ENCODE measurements around the gene DNAL4. TPM values are rescaled to one million over a fixed set of nuclear protein-coding genes. Genes with fewer than 3 reads are reported as not detected.

The DNAL4 gene
- polyA plus RNA-seq, 1 donor (not counting 4 experiments of a cell fraction or from before 2014, with no cell fraction given) = 11.4 TPM

DNA sequence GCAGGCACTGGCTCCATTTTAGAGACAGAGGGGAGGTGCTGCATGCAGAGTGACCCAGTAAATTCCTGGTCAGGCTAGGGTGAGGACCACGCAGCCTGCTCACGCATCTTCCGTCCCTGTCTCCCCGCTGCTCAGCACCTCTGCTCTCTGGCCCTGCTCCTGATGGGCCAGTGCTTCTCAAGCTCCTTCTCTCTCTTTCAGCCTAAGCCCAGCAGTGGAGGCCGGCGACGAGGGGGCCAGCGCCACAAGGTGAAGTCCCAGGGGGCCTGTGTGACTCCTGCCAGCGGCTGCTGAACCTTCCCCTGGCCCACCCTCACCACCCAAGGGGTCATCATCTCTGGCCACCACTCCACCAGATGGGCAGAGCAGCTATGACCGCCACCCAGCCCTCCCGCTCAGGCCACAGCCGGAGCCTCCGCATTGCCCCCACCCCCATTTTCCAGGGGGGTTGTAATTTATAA is 63.5 kb downstream of the DNAL4 start:
- H3K4me2 ChIP-seq (ENCODE audit: control insufficient read depth, extremely low read depth, insufficient read depth, low read depth, low read length) = no peak overlapping the region
- no peak overlapping the region for H3K27ac ChIP-seq (ENCODE audit: control insufficient read depth, insufficient read depth, low read length)
- H3K9ac ChIP-seq (ENCODE audit: control insufficient read depth, extremely low read depth, insufficient read depth, low read length) = no peak overlapping the region
- peaks cover 5% of the 10 kb centered on the region for H3K4me1 ChIP-seq (ENCODE audit: control insufficient read depth, extremely low read depth, insufficient read depth, low read length)
- no peaks in the 10 kb centered on the region for H3K9me3 ChIP-seq (ENCODE audit: control insufficient read depth, low read depth, low read length)
- H3K27me3 ChIP-seq (ENCODE audit: control insufficient read depth, extremely low read depth, insufficient read depth, low read length) = no peaks in the 10 kb centered on the region
- FAIRE-seq (no peak), DNase-seq (ENCODE audit: low read depth, low spot score) (no peak)
- peaks cover 48 to 56% of the 10 kb centered on the region in 2 experiments for H3K36me3 ChIP-seq (ENCODE audit: control insufficient read depth in 2 of 2, extremely low read depth in 1 of 2, insufficient read depth in 2 of 2, low read length in 2 of 2)
- peaks cover 2% of the 10 kb centered on the region for H4K20me1 ChIP-seq (ENCODE audit: control insufficient read depth, extremely low read depth, insufficient read depth, low read length)
- no peaks in the 10 kb centered on the region for H3K79me2 ChIP-seq (ENCODE audit: control insufficient read depth, insufficient read depth, low read length)
- no peak overlapping the region for H2AFZ ChIP-seq (ENCODE audit: control insufficient read depth, low read length)
- H3K9me1 ChIP-seq (ENCODE audit: control insufficient read depth, extremely low read depth, insufficient read depth, low read length) = no peaks in the 10 kb centered on the region
- no peak overlapping the region for H3K4me3 ChIP-seq (ENCODE audit: control insufficient read depth in 2 of 3, extremely low read depth in 1 of 3, insufficient read depth in 2 of 3, low read depth in 1 of 3, low read length in 3 of 3)
- dilution Hi-C loops (cut with MboI; ENCODE audit: extremely low pct_ligation_motif_present, low sequenced_read_pairs) = no loop called here
- TF ChIP-seq EZH2 (IDR thresholded peaks at IDR 0.05; ENCODE audit: low read length) = no peak
- TF ChIP-seq, protein P1, sequence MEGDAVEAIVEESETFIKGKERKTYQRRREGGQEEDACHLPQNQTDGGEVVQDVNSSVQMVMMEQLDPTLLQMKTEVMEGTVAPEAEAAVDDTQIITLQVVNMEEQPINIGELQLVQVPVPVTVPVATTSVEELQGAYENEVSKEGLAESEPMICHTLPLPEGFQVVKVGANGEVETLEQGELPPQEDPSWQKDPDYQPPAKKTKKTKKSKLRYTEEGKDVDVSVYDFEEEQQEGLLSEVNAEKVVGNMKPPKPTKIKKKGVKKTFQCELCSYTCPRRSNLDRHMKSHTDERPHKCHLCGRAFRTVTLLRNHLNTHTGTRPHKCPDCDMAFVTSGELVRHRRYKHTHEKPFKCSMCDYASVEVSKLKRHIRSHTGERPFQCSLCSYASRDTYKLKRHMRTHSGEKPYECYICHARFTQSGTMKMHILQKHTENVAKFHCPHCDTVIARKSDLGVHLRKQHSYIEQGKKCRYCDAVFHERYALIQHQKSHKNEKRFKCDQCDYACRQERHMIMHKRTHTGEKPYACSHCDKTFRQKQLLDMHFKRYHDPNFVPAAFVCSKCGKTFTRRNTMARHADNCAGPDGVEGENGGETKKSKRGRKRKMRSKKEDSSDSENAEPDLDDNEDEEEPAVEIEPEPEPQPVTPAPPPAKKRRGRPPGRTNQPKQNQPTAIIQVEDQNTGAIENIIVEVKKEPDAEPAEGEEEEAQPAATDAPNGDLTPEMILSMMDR (optimal IDR thresholded peaks at IDR 0.05 in 1 of 3, IDR thresholded peaks at IDR 0.05 in 1 of 3, conservative IDR thresholded peaks at IDR 0.05 in 1 of 3; ENCODE audit: extremely low read depth in 1 of 3, insufficient read depth in 2 of 3, low read length in 3 of 3) = no peak

DNA sequence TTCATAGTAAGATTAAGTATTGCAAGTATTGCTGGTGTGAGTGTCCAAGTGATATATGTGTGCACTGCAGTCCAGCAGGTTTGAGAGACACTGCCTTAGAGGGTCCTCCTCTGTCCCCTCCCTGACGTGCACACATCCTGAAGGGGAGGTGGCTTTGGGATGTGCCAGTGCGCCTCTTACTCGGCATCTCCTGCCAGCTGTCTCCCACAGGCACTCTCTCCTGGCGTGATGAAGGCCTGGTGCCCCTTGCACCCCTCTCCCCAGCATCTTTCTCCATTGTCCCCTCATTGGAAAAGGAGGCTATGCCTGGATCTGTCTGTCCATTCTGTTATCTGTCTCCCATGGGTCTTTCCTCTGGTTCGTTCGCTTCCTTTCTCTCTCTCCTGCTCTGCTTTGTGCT is 64.0 kb downstream of the DNAL4 start:
- no peak overlapping the region for H2AFZ ChIP-seq (ENCODE audit: control insufficient read depth, low read length)
- no peaks in the 10 kb centered on the region for H3K9me1 ChIP-seq (ENCODE audit: control insufficient read depth, extremely low read depth, insufficient read depth, low read length)
- no peak for TF ChIP-seq EZH2 (IDR thresholded peaks at IDR 0.05; ENCODE audit: low read length)
- H3K79me2 ChIP-seq (ENCODE audit: control insufficient read depth, insufficient read depth, low read length) = no peaks in the 10 kb centered on the region
- H3K36me3 ChIP-seq (ENCODE audit: control insufficient read depth in 2 of 2, extremely low read depth in 1 of 2, insufficient read depth in 2 of 2, low read length in 2 of 2) = peaks cover 52 to 55% of the 10 kb centered on the region in 2 experiments
- FAIRE-seq = no peak
- H3K9me3 ChIP-seq (ENCODE audit: control insufficient read depth, low read depth, low read length) = no peaks in the 10 kb centered on the region
- H3K4me1 ChIP-seq (ENCODE audit: control insufficient read depth, extremely low read depth, insufficient read depth, low read length) = peaks cover 5% of the 10 kb centered on the region
- H3K4me3 ChIP-seq (ENCODE audit: control insufficient read depth in 2 of 3, extremely low read depth in 1 of 3, insufficient read depth in 2 of 3, low read depth in 1 of 3, low read length in 3 of 3) = no peak overlapping the region
- H3K4me2 ChIP-seq (ENCODE audit: control insufficient read depth, extremely low read depth, insufficient read depth, low read depth, low read length) = no peak overlapping the region
- no peak for DNase-seq (ENCODE audit: low read depth, low spot score)
- H3K27ac ChIP-seq (ENCODE audit: control insufficient read depth, insufficient read depth, low read length) = no peak overlapping the region
- H3K27me3 ChIP-seq (ENCODE audit: control insufficient read depth, extremely low read depth, insufficient read depth, low read length) = no peaks in the 10 kb centered on the region
- dilution Hi-C loops (cut with MboI; ENCODE audit: extremely low pct_ligation_motif_present, low sequenced_read_pairs) = no loop called here
- peaks cover 2% of the 10 kb centered on the region for H4K20me1 ChIP-seq (ENCODE audit: control insufficient read depth, extremely low read depth, insufficient read depth, low read length)
- no peak overlapping the region for H3K9ac ChIP-seq (ENCODE audit: control insufficient read depth, extremely low read depth, insufficient read depth, low read length)

Data from keratinocyte (primary cell).